Spleen (tissue), 7 donors: ENCODE data around the gene NUPR1.

ENCODE experiments used
- POLR2A ChIP-seq, 3 donors: fragments of 450-650 bp; IDR thresholded peaks; one replicate each; pipeline ENCODE4 v1.5.1; 2017; ENCODE audit warnings: antibody characterized with exemption in 3 of 3, mild to moderate bottlenecking in 1 of 3
- POLR2AphosphoS5 ChIP-seq, 3 donors: sonication (generic); formaldehyde crosslinking; IDR thresholded peaks; one replicate each; pipeline ENCODE4 v1.5.1; 2017; ENCODE audit warnings: antibody characterized with exemption in 3 of 3
- TF ChIP-seq, protein P1 (sequence below), 11 experiments: fragments of 200-600 bp in 7 of 11; fragments of 450-650 bp in 4 of 11; sonication (generic) in 4 of 11; IDR thresholded peaks in 8 of 11; conservative IDR thresholded peaks in 3 of 11; 1 replicate in 7 of 11; 2 replicates in 4 of 11; pipeline versions ENCODE4 v1.4.0 to v1.8.0; 2016 to 2021; ENCODE audit warnings: antibody characterized with exemption in 11 of 11, inconsistent platforms in 4 of 11, mild to moderate bottlenecking in 1 of 11
- donor health status: DM: no; HTN: no; CAD: no; lungs with moderate emphysema.
- donor health status: DM: no; HTN: no; CAD: no.
- donor health status: DM: no; HTN: no; CAD: no.

GRCh38 chr16:28494121-28494851 lies 44.5 kb downstream of the NUPR1 start, which contains the start of gene APOBR:
- TF ChIP-seq, protein P1, sequence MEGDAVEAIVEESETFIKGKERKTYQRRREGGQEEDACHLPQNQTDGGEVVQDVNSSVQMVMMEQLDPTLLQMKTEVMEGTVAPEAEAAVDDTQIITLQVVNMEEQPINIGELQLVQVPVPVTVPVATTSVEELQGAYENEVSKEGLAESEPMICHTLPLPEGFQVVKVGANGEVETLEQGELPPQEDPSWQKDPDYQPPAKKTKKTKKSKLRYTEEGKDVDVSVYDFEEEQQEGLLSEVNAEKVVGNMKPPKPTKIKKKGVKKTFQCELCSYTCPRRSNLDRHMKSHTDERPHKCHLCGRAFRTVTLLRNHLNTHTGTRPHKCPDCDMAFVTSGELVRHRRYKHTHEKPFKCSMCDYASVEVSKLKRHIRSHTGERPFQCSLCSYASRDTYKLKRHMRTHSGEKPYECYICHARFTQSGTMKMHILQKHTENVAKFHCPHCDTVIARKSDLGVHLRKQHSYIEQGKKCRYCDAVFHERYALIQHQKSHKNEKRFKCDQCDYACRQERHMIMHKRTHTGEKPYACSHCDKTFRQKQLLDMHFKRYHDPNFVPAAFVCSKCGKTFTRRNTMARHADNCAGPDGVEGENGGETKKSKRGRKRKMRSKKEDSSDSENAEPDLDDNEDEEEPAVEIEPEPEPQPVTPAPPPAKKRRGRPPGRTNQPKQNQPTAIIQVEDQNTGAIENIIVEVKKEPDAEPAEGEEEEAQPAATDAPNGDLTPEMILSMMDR (IDR thresholded peaks at IDR 0.05 in 8 of 11, conservative IDR thresholded peaks at IDR 0.05 in 3 of 11), result peak in 2 of 11 experiments; percentile 7 to 31
- peak; percentile 55 to 95 (median 79) for TF ChIP-seq POLR2AphosphoS5 (IDR thresholded peaks at IDR 0.05)
- TF ChIP-seq POLR2A (IDR thresholded peaks at IDR 0.05), result no peak
